HG02938 (cell line): Measurements from ENCODE around the gene VAMP5.
"Not testable (repeated sequence)": the region's sequence is repeated elsewhere in the genome, so short reads cannot be mapped to it uniquely, and the experiment has no call there.

Source experiments
- ATAC-seq: cut with Tn5 transposase; IDR thresholded peaks from one replicate; pipeline ENCODE4 v1.9.1; 2021; ENCODE audit warnings: mild to moderate bottlenecking, moderate library complexity; ENCODE audit not compliant: unreplicated experiment

The VAMP5 gene, protein sequence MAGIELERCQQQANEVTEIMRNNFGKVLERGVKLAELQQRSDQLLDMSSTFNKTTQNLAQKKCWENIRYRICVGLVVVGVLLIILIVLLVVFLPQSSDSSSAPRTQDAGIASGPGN

GRCh38 chr2:85584354-85584856, at the start of gene VAMP5:
TSS of gene VAMP5 (plus strand) at chr2:85584431. CDS start at chr2:85584491, 60 bp downstream.
- peak; percentile 10 for ATAC-seq

DNA sequence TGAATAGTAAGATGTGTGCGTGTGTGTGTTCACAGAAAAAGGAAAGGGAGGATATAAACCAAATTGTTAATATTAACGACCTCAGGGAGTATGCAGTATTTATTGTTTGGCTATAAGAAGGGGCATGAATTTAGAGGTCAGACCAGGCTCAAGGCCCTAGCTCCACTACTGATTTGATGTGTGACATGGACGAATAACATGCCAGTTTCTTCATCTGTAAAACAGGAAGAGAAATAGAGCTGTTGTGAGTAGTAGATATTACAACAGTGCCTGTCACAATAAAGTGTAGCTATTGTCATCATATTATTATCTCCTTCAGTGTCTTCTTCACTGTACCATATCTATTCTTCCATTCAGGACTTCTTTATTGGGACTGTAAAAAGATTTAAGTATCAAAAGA, 49.4 kb upstream of the VAMP5 start:
- no peak for ATAC-seq

DNA sequence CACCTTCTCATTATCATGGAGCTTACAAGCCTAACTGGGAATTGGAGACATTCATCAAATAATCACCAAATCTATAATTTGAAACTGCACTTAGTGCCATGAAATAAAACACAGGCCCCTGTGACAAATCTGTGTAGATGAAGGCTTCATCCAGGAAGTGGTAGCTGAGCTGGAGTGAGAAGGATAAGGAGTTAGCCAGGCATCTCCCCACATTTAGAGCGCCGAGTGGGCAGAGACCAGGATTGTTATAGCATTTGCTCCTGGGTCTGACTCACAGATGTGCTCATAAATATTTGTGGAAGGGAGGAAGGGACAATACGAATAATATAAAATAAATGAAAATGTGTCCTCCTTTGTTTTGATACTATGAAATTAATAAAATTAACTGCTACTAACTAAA, 47.8 kb upstream of the VAMP5 start:
- no peak for ATAC-seq

GRCh38 chr2:85537600-85538506, 46.4 kb upstream of the VAMP5 start:
- no peak for ATAC-seq

DNA sequence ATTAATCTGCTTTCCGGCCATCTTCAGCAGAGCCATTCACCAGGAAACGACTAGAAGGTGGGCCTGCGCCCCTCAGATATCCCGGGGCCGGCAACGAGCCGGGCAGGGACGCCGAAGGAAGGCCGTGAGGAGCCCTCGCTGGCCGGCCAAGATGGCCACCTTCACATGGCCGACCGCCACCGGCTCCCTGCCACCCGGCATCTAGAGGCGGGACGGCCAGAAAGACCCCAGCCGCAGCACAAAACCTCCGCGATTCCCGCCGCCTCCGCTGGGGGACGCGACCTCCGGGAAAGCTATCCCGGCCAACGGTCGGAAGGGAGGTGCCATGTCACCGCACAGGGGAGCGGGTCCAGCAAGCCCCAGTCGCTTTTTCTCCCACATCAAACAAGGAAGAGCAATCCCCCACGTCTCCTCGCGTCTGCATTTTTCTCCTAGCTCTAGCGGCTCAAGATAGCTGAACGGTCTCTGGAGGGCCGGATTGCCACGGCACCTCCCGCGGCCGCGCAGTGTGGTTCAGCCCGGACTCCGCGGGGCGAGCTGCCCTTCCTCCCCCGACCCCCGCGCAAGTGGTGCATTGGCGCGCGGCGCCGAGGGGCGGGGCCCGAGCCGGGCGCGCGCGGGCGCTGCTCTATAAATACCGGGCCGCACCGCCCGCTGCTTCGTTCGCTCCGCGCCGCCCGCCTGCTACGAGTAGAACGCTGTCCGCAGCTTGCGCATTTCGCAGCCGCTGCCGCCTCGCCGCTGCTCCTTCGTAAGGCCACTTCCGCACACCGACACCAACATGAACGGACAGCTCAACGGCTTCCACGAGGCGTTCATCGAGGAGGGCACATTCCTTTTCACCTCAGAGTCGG, 45.5 kb upstream of the VAMP5 start, which contains the start of gene MAT2A:
MAT2A (plus strand) TSS at position 662 of the 854 bp plus-strand sequence; CDS start at position 782, 120 bp downstream.
- peak; percentile 59 for ATAC-seq

GRCh38 chr2:85539361-85540132, 44.7 kb upstream of the VAMP5 start:
- peak; percentile 26 for ATAC-seq

GRCh38 chr2:85540133-85540648, 44.0 kb upstream of the VAMP5 start:
- no peak for ATAC-seq

- ATAC-seq = no peak
Observed at GRCh38 chr2:85541262-85541661, 43.0 kb upstream of the VAMP5 start.

DNA sequence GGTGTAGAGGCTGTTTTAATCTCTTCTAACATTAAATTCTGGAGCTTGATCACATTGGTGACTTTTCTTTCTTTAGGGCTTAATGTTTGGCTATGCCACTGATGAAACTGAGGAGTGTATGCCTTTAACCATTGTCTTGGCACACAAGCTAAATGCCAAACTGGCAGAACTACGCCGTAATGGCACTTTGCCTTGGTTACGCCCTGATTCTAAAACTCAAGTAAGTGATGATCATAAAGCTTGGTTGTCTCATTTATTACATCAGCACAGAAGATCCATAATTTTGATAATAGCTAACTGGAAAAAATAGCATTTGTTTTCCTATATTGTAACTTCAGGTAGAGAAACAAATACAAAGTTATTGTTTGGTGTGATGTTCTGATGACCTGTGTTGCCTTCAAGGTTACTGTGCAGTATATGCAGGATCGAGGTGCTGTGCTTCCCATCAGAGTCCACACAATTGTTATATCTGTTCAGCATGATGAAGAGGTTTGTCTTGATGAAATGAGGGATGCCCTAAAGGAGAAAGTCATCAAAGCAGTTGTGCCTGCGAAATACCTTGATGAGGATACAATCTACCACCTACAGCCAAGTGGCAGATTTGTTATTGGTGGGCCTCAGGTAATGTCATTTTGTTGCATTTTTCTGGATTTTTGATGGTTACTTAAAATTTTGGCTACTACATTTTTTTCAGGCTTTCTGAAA, 42.3 kb upstream of the VAMP5 start:
- ATAC-seq = no peak

DNA sequence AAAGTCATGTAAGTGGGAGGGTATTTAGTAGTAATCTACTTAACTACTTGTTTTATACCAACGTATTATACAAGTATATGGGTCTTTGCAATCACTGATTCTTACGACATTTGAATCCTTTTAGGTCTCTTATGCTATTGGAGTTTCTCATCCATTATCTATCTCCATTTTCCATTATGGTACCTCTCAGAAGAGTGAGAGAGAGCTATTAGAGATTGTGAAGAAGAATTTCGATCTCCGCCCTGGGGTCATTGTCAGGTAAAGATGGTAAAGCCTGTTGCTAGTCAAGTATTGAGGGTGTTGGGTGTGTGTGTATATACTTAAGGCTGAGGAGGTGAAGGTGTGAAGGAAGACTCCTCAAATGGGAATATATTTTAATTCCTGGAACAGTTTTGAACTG, 41.5 kb upstream of the VAMP5 start:
- no peak for ATAC-seq

- ATAC-seq = not testable (repeated sequence)
Observed at GRCh38 chr2:85544254-85544691, 40.0 kb upstream of the VAMP5 start.

DNA sequence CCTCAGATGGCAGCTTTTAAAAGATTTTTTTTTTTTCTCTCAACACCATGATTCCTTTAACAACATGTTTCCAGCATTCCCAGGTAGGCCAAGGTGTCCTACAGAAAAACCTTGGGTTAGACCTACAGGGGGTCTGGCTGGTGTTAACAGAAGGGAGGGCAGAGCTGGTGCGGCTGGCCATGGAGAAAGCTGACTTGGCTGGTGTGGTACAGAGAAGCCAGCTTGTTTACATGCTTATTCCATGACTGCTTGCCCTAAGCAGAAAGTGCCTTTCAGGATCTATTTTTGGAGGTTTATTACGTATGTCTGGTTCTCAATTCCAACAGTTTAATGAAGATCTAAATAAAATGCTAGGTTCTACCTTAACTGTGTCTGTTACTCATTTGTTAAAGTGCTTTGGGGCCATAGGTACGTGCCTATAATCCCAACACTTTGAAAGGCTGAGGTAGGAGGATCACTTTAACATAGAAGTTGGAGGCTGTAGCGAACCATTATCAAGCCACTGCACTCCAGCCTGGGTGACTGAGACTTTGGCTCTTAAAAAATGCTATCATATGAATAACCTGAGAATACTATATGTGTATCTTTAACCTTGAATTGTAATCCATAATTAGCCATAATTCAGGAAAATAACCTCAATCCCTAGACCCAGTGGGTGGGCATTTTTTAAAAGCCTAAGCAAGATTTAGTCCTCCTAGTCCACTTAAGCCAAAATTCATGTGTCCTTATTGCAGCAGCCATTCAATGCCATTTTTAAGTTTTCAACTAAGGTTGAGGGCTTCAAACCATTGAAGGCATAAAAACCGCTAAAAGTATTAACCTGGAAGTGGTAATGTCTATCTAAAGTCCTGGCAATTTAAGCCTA, 39.1 kb upstream of the VAMP5 start:
- not testable (repeated sequence) for ATAC-seq

DNA sequence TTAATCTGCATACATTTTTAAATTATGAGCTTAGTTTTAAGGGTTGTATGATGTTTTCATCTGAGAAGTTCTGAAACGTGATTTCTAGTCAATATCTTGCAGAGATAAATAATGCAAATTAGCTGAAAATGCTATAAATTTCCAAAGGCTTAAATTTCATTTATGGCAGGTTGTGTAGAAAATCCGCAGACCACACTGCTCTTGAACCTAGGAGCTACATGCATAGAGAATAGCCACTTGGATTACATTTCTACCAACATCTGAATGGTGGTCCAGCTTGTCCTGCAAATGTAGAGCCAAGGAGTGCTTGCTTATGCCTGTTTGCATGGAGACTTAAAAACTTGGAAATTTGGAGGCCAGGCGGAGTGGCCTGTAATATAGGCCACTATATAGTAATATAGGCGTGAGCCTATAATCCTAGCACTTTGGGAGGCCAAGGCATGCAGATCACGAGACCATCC, 38.4 kb upstream of the VAMP5 start:
- ATAC-seq = no peak

GRCh38 chr2:85547089-85547858, 37.0 kb upstream of the VAMP5 start:
- no peak for ATAC-seq

DNA sequence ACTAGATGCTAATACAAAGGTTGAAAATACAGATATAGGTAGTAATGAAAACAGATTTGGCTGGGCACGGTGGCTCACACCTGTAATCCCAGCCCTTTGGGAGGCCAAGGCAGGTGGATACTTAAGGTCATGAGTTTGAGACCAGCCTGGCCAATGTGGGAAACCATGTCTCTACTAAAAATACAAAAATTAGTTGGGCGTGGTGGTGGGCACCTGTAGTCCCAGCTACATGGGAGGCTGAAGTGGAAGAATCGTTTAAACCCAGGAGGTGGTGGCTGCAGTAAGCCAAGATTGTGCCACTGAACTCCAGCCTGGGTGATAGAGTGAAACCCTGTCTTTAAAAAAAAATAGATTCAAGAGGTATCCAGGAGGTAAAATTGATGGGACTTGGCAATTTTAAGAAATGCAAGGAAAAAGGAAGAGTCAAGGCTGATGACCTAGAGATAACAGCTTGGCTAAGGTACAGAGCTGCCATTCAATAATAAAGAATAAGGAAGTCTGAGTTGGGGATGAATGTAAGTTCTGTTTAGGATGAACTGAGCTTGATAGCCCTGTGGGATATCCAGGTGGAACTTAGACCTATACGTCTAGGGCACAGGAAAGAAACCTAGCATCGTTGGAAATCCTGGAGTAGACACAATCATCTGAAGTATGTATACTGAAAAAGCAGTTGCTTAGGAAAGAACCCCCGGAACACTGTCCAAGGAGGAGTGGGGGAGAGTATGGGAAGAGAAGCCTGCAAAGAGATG, 36.2 kb upstream of the VAMP5 start:
- ATAC-seq = no peak

- no peak for ATAC-seq
Observed at GRCh38 chr2:85548608-85548900, 35.7 kb upstream of the VAMP5 start.

- no peak for ATAC-seq
Observed at GRCh38 chr2:85549095-85549494, 35.1 kb upstream of the VAMP5 start.
